Astrocyte (in vitro differentiated cells and primary cell): ENCODE measurements around the gene TGFB2. TPM values are rescaled to one million over a fixed set of nuclear protein-coding genes. Genes with fewer than 3 reads are reported as not detected.

Source experiments
- DNase-seq: peaks from one replicate; pipeline ENCODE4 v3.0.0-alpha.2; 2010; ENCODE audit warnings: low read depth
- FAIRE-seq: peaks from 2 replicates; lab custom pipeline; 2011; peaks lifted over from hg19 to GRCh38; lab: Jason Lieb, UNC
- H2AFZ ChIP-seq: 2 replicates; pipeline ENCODE4 v1.6.0; 2012; ENCODE audit warnings: low read depth, low read length, inconsistent platforms
- H3K27ac ChIP-seq: 2 replicates; pipeline ENCODE4 v1.5.1; 2011; ENCODE audit warnings: low read depth, low read length, inconsistent platforms
- H3K27me3 ChIP-seq: 2 replicates; pipeline ENCODE4 v1.6.0; 2011; ENCODE audit warnings: low read length, inconsistent platforms; ENCODE audit not compliant: insufficient read depth
- H3K36me3 ChIP-seq: 2 replicates; pipeline ENCODE4 v1.5.1; 2011; ENCODE audit warnings: low read length, inconsistent platforms; ENCODE audit not compliant: insufficient read depth
- H3K4me1 ChIP-seq: 2 replicates; pipeline ENCODE4 v1.5.1; 2011; ENCODE audit warnings: low read length, inconsistent platforms; ENCODE audit not compliant: insufficient read depth
- H3K4me2 ChIP-seq: 2 replicates; pipeline ENCODE4 v1.6.0; 2012; ENCODE audit warnings: low read length, inconsistent platforms
- H3K4me3 ChIP-seq: 2 replicates; pipeline ENCODE4 v1.5.1; 2011; ENCODE audit warnings: low read depth, mild to moderate bottlenecking, low read length, inconsistent platforms; ENCODE audit not compliant: insufficient read depth
- H3K79me2 ChIP-seq: 2 replicates; pipeline ENCODE4 v1.6.0; 2012; ENCODE audit warnings: mild to moderate bottlenecking, low read length, inconsistent platforms; ENCODE audit not compliant: insufficient read depth
- H3K9ac ChIP-seq: 2 replicates; pipeline ENCODE4 v1.6.0; 2012; ENCODE audit warnings: mild to moderate bottlenecking, low read length, inconsistent platforms
- H3K9me3 ChIP-seq: 2 replicates; pipeline ENCODE4 v1.5.1; 2012; ENCODE audit warnings: low read depth, mild to moderate bottlenecking, low read length, inconsistent platforms; ENCODE audit not compliant: insufficient read depth
- H4K20me1 ChIP-seq: 2 replicates; pipeline ENCODE4 v1.6.0; 2012; ENCODE audit warnings: low read length, inconsistent platforms; ENCODE audit not compliant: insufficient read depth
- H3K27ac Mint-ChIP-seq: one replicate; pipeline ENCODE4 v1.8.0; 2021; ENCODE audit warnings: mild to moderate bottlenecking, mixed read lengths; ENCODE audit not compliant: unreplicated experiment
- H3K27me3 Mint-ChIP-seq: one replicate; pipeline ENCODE4 v1.8.0; 2021; ENCODE audit warnings: low read depth, mixed read lengths; ENCODE audit not compliant: unreplicated experiment
- H3K36me3 Mint-ChIP-seq: one replicate; pipeline ENCODE4 v1.8.0; 2021; ENCODE audit warnings: low read depth, mixed read lengths; ENCODE audit not compliant: unreplicated experiment
- H3K4me1 Mint-ChIP-seq: one replicate; pipeline ENCODE4 v1.8.0; 2021; ENCODE audit warnings: low read depth, mixed read lengths; ENCODE audit not compliant: unreplicated experiment
- H3K4me3 Mint-ChIP-seq: one replicate; pipeline ENCODE4 v1.8.0; 2021; ENCODE audit warnings: mild to moderate bottlenecking, moderate library complexity, mixed read lengths; ENCODE audit not compliant: unreplicated experiment
- H3K9me3 Mint-ChIP-seq: one replicate; pipeline ENCODE4 v1.8.0; 2021; ENCODE audit warnings: mild to moderate bottlenecking, mixed read lengths; ENCODE audit not compliant: unreplicated experiment
- CTCF ChIP-seq: IDR thresholded peaks from 2 replicates; pipeline ENCODE4 v1.5.1; 2011; ENCODE audit warnings: low read depth, mild to moderate bottlenecking, inconsistent platforms, low read length, moderate library complexity; ENCODE audit not compliant: insufficient read depth
- EZH2 ChIP-seq: IDR thresholded peaks from 2 replicates; pipeline ENCODE4 v1.6.1; 2012; ENCODE audit warnings: mild to moderate bottlenecking, low read length, inconsistent platforms; ENCODE audit not compliant: insufficient read depth
- total RNA-seq: library from RNA; stranded (reverse); gene quantifications from 2 replicates; pipeline ENCODE4 v1.2.1, GENCODE V29; 2021

The TGFB2 gene
- total RNA-seq, 1 donor from 2014 or later, result 330 TPM

DNA sequence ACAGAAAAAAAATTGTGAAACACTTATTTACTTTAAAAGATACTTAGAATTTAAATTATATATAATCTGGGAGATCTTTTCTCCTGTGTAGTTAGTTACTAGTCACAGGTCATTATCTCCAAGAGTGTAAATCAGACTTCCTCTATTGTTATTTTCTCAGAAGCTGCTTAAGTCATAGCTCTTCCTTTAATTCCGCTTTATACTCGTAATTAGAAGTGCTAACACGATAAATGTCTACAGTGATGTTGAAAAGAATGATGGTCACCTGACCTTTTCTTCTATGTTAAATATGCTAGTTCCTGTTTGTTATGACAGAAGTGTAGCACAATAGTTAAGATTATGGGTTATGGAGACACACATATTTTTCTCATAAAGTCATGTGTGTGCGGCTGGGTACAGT is 123.6 kb downstream of the TGFB2 start:
- Mint-ChIP-seq H3K27ac (no peak overlapping the region), H3K36me3 (no peaks in the 10 kb centered on the region)

DNA sequence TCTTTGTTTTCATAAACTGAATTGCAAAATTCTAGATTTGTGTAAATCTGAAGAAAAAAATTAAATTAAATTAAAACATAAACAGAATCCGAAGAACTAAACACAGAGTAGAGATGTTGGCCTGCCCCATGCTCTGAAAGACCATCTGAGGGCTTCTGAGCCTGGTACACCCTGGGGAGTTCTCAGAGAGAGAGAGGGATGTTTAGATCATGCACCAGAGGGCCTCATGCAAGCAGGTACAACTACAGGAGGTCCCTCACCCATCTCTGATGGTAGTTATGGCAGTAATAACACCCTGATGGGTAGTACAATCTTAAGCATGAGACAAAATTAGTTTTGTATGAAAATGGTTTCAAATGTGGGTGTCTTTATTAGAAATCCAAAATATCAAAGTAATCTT is 127.7 kb downstream of the TGFB2 start:
- FAIRE-seq (peak; percentile 43), DNase-seq (no peak)
- H3K4me3 Mint-ChIP-seq, result no peak overlapping the region
- peaks cover 27% of the 10 kb centered on the region for H3K4me1 ChIP-seq
- H3K27ac ChIP-seq, result peak overlapping the region; percentile 69
- H3K4me1 Mint-ChIP-seq, result peaks cover 42% of the 10 kb centered on the region
- H3K79me2 ChIP-seq, result no peaks in the 10 kb centered on the region
- H2AFZ ChIP-seq, result no peak overlapping the region
- H3K27me3 Mint-ChIP-seq, result no peaks in the 10 kb centered on the region
- H3K9me3 Mint-ChIP-seq, result no peaks in the 10 kb centered on the region
- no peak overlapping the region for H3K4me2 ChIP-seq
- peak overlapping the region; percentile 59 for H3K27ac Mint-ChIP-seq
- no peak overlapping the region for H3K4me3 ChIP-seq
- H3K36me3 ChIP-seq, result no peaks in the 10 kb centered on the region
- no peaks in the 10 kb centered on the region for H3K9me3 ChIP-seq
- no peaks in the 10 kb centered on the region for H4K20me1 ChIP-seq
- no peaks in the 10 kb centered on the region for H3K27me3 ChIP-seq
- no peak overlapping the region for H3K9ac ChIP-seq
- no peaks in the 10 kb centered on the region for H3K36me3 Mint-ChIP-seq
- TF ChIP-seq CTCF (no peak), EZH2 (no peak)

More for the DNA sequence above, 123.6 kb downstream of the TGFB2 start:
- Histone ChIP-seq H3K9ac (no peak overlapping the region), H3K36me3 (no peaks in the 10 kb centered on the region), H3K4me3 (no peak overlapping the region), H2AFZ (no peak overlapping the region), H3K27me3 (no peaks in the 10 kb centered on the region), H3K27ac (no peak overlapping the region), H4K20me1 (no peaks in the 10 kb centered on the region), H3K4me2 (no peak overlapping the region), H3K9me3 (no peaks in the 10 kb centered on the region), H3K79me2 (no peaks in the 10 kb centered on the region), H3K4me1 (peaks cover 20% of the 10 kb centered on the region)
- Mint-ChIP-seq H3K4me3 (no peak overlapping the region), H3K27me3 (no peaks in the 10 kb centered on the region), H3K9me3 (no peaks in the 10 kb centered on the region), H3K4me1 (peaks cover 9% of the 10 kb centered on the region)
- no peak for FAIRE-seq
- DNase-seq, result no peak
- TF ChIP-seq EZH2 (no peak), CTCF (no peak)

DNA sequence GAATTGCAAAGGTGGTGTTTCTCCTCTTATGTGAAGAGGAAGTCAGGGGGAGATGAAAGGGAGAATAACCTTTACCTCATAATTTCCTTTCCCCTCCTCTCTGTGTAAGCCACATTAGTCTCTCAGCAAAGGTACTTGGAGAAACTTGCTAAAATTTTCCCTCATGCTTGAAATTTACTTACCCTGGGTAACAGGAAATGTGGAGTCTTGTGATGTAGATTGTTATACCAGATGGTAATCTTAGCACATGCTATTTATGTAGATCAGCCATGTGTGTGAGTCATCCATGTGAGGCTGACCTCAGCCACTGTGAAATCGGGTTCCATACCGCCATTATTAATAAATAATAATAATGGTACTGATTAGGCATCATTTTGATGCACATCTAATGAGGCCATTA is 128.4 kb downstream of the TGFB2 start:
- TF ChIP-seq CTCF, result no peak
- TF ChIP-seq EZH2, result no peak
- Histone ChIP-seq H3K4me2 (peak overlapping the region; percentile 5), H3K4me3 (no peak overlapping the region), H3K36me3 (no peaks in the 10 kb centered on the region), H3K4me1 (peaks cover 29% of the 10 kb centered on the region), H2AFZ (no peak overlapping the region), H3K9ac (peak overlapping the region; percentile 24), H3K79me2 (no peaks in the 10 kb centered on the region), H4K20me1 (no peaks in the 10 kb centered on the region), H3K9me3 (no peaks in the 10 kb centered on the region), H3K27me3 (no peaks in the 10 kb centered on the region), H3K27ac (peak overlapping the region; percentile 69)
- no peaks in the 10 kb centered on the region for H3K27me3 Mint-ChIP-seq
- no peaks in the 10 kb centered on the region for H3K36me3 Mint-ChIP-seq
- peak overlapping the region; percentile 59 for H3K27ac Mint-ChIP-seq
- H3K4me1 Mint-ChIP-seq, result peaks cover 48% of the 10 kb centered on the region
- no peaks in the 10 kb centered on the region for H3K9me3 Mint-ChIP-seq
- H3K4me3 Mint-ChIP-seq, result no peak overlapping the region
- DNase-seq, result peak; percentile 77
- no peak for FAIRE-seq
